ENCODE data around the gene C1R. TPM values are rescaled to one million over a fixed set of nuclear protein-coding genes. Genes with fewer than 3 reads are reported as not detected.

The C1R gene
- total and polyA plus RNA-seq, 4 donors: 268 to 525 (median 434) TPM

DNA sequence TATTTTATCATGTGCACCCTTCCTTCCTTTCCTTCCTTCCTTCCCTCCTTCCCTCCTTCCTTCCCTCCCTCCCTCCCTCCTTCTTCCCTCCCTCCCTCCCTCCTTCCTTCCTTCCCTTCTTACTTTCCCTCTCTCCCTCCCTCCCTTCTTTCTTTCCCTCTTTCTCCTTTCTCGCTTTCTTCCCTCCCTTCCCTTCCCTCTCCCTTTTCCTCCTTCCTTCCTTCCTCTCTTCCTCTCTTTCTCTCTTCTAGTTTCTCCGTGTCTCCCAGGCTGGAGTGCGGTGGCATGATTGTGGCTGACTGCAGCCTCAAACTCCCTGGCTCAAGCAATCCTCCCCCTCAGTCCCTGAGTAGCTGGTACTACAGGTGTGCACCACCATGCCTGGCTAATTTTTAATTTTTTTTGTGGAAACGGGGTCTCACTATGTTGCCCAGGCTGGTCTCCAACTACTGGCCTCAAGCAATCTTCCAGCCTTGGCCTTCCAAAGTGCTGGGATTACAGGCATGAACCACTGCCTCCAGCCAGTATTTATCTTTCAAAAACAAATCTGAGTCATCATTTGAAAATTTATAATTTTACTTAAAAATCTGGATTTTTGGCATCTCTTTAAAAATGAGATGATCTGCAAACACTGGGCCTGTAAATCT is 8.9 kb upstream of the C1R start:
- Histone ChIP-seq H3K27ac (ENCODE audit: low read depth in 1 of 2, low read length in 1 of 2) (no peak overlapping the region), H3K27me3 (ENCODE audit: control insufficient read depth in 3 of 3, insufficient read depth in 3 of 3, low read length in 2 of 3) (no peaks in the 10 kb centered on the region), H3K36me3 (ENCODE audit: control insufficient read depth in 4 of 4, insufficient read depth in 4 of 4, low read length in 4 of 4) (peaks cover 0 to 21% (median 13%) of the 10 kb centered on the region in 4 donors), H3K4me3 (no peak overlapping the region), H3K9me3 (ENCODE audit: control insufficient read depth in 4 of 4, insufficient read depth in 3 of 4, low read length in 3 of 4) (no peaks in the 10 kb centered on the region), H3K4me1 (ENCODE audit: control insufficient read depth in 5 of 5, insufficient read depth in 5 of 5, low read length in 5 of 5) (no peaks in the 10 kb centered on the region), H3K9ac (ENCODE audit: insufficient read depth in 1 of 2, low read length in 2 of 2) (no peak overlapping the region)
- DNase-seq (no peak), ATAC-seq (ENCODE audit: insufficient read depth, low FRiP score) (no peak)
- TF ChIP-seq, protein P1, sequence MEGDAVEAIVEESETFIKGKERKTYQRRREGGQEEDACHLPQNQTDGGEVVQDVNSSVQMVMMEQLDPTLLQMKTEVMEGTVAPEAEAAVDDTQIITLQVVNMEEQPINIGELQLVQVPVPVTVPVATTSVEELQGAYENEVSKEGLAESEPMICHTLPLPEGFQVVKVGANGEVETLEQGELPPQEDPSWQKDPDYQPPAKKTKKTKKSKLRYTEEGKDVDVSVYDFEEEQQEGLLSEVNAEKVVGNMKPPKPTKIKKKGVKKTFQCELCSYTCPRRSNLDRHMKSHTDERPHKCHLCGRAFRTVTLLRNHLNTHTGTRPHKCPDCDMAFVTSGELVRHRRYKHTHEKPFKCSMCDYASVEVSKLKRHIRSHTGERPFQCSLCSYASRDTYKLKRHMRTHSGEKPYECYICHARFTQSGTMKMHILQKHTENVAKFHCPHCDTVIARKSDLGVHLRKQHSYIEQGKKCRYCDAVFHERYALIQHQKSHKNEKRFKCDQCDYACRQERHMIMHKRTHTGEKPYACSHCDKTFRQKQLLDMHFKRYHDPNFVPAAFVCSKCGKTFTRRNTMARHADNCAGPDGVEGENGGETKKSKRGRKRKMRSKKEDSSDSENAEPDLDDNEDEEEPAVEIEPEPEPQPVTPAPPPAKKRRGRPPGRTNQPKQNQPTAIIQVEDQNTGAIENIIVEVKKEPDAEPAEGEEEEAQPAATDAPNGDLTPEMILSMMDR (IDR thresholded peaks at IDR 0.05; ENCODE audit: control extremely low read depth, extremely low read depth): no peak
- WGBS, 2 donors: 94 to 95% methylated on average over 4 of the region's 4 CpGs

DNA sequence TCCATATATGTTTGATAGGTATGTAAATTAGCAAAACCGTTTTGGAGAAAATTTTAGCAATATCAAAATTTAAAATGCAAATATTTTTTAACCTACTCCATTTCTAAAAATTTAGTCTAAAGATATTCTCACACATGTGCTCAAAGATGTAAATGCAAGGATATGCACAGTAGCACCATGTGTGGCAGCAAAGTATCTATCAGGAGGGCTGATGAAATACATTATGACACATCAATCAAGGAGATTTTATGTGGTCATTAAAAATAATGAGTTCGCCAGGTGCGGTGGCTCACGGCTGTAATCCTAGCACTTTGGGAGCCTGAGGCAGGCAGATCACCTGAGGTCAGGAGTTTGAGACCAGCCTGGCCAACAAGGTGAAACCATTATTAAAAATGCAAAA is 8.0 kb upstream of the C1R start:
- no peak overlapping the region for H3K4me3 ChIP-seq
- H3K27ac ChIP-seq (ENCODE audit: low read depth in 1 of 2, low read length in 1 of 2): no peak overlapping the region
- WGBS, 2 donors: 80 to 96% methylated on average over 4 of the region's 4 CpGs
- no peak overlapping the region for H3K9ac ChIP-seq (ENCODE audit: insufficient read depth in 1 of 2, low read length in 2 of 2)
- ATAC-seq (ENCODE audit: insufficient read depth, low FRiP score) (no peak), DNase-seq (no peak)
- H3K4me1 ChIP-seq (ENCODE audit: control insufficient read depth in 5 of 5, insufficient read depth in 5 of 5, low read length in 5 of 5): no peaks in the 10 kb centered on the region
- peaks cover 0 to 21% (median 13%) of the 10 kb centered on the region in 4 donors for H3K36me3 ChIP-seq (ENCODE audit: control insufficient read depth in 4 of 4, insufficient read depth in 4 of 4, low read length in 4 of 4)
- no peaks in the 10 kb centered on the region for H3K9me3 ChIP-seq (ENCODE audit: control insufficient read depth in 4 of 4, insufficient read depth in 3 of 4, low read length in 3 of 4)
- TF ChIP-seq, protein P1 (IDR thresholded peaks at IDR 0.05; ENCODE audit: control extremely low read depth, extremely low read depth): no peak
- no peaks in the 10 kb centered on the region for H3K27me3 ChIP-seq (ENCODE audit: control insufficient read depth in 3 of 3, insufficient read depth in 3 of 3, low read length in 2 of 3)

DNA sequence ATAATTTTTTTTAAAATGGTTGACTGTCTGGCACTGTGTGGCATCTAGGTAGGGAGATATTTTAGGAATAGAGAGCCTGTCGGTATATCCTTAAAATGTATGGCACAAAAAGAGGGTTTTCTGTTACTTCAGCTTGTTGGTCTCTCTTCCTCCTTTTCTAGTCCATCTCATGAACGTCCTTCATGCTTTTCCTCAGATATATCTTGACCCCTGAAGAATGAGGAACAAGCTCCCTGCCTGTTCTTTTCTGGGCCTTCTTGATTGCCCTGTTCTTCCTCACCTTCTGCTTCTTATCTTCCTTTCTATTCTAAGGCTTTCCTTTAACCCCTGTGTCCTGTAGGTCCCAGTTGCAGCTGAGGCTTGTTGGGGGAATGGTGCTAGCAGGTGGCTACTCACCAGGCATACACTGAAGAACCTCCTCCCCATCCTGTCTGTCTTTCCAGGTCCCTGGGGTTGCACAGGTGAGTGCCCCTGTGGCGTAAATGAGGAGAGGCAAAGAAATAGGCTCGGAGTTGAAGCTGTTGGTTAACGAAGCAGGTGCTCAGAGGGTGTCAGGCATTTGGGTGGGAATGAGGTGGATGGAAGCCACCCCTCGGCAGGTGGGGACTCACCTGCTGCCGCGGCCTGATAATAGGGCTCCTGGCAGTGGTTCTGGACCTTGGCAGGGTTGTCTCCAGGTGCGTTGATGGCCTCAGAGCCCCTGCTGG is 7.2 kb upstream of the C1R start:
- 83 to 88% methylated on average over 9 of the region's 9 CpGs for WGBS, 2 donors
- DNase-seq (no peak), ATAC-seq (ENCODE audit: insufficient read depth, low FRiP score) (no peak)
- no peaks in the 10 kb centered on the region for H3K27me3 ChIP-seq (ENCODE audit: control insufficient read depth in 3 of 3, insufficient read depth in 3 of 3, low read length in 2 of 3)
- no peak overlapping the region for H3K4me3 ChIP-seq
- H3K9ac ChIP-seq (ENCODE audit: insufficient read depth in 1 of 2, low read length in 2 of 2): no peak overlapping the region
- TF ChIP-seq, protein P1 (IDR thresholded peaks at IDR 0.05; ENCODE audit: control extremely low read depth, extremely low read depth): no peak
- H3K27ac ChIP-seq (ENCODE audit: low read depth in 1 of 2, low read length in 1 of 2): no peak overlapping the region
- H3K36me3 ChIP-seq (ENCODE audit: control insufficient read depth in 4 of 4, insufficient read depth in 4 of 4, low read length in 4 of 4): peaks cover 0 to 20% (median 13%) of the 10 kb centered on the region in 4 donors
- no peaks in the 10 kb centered on the region for H3K9me3 ChIP-seq (ENCODE audit: control insufficient read depth in 4 of 4, insufficient read depth in 3 of 4, low read length in 3 of 4)
- no peaks in the 10 kb centered on the region for H3K4me1 ChIP-seq (ENCODE audit: control insufficient read depth in 5 of 5, insufficient read depth in 5 of 5, low read length in 5 of 5)

Measured in lung (tissue), 12 donors.